Endothelial cell of umbilical vein (primary cell): Measurements from ENCODE around the gene NXN. TPM values are rescaled to one million over a fixed set of nuclear protein-coding genes. Genes with fewer than 3 reads are reported as not detected.

Source experiments
- BruUV-seq: library from RNA; stranded (reverse); fragments of 400-500 nt; replicated peaks from 2 replicates; lab custom pipeline; 2021; lab: Mats Ljungman, UMichigan
- CTCF ChIA-PET: fragments of 300-600, 350-600 bp; sonication (Branson Sonifier 250); formaldehyde crosslinking; loops from one replicate; lab custom pipeline; 2021; ENCODE audit warnings: antibody characterized with exemption, inconsistent platforms; lab: Charles Lee
- POLR2A ChIA-PET: fragments of 300-600, 350-600 bp; sonication (Branson Sonifier 250); formaldehyde crosslinking; loops from one replicate; lab custom pipeline; 2021; ENCODE audit warnings: antibody characterized with exemption, inconsistent platforms; lab: Charles Lee
- DNase-seq: peaks from one replicate; pipeline ENCODE4 v3.0.0-alpha.2; 2011; ENCODE audit warnings: low read depth, low spot score
- FAIRE-seq: peaks from 2 replicates; lab custom pipeline; 2011; peaks lifted over from hg19 to GRCh38; lab: Jason Lieb, UNC
- H2AFZ ChIP-seq: 2 replicates; pipeline ENCODE4 v1.6.0; 2012; ENCODE audit warnings: low read depth, low read length, control low read depth, inconsistent platforms
- H3K27ac ChIP-seq: 2 replicates; pipeline ENCODE4 v1.5.1; 2011; ENCODE audit warnings: low read depth, mild to moderate bottlenecking, control low read depth, low read length, moderate library complexity; ENCODE audit not compliant: insufficient read depth
- H3K27me3 ChIP-seq, 2 experiments: 2 replicates each; pipeline versions ENCODE4 v1.6.0 to v1.6.1; 2011; ENCODE audit warnings: low read length in 2 of 2, mixed read lengths in 1 of 2; ENCODE audit not compliant: control insufficient read depth in 2 of 2, insufficient read depth in 2 of 2
- H3K36me3 ChIP-seq, 2 experiments: 2 replicates in 1 of 2; 3 replicates in 1 of 2; pipeline ENCODE4 v1.5.1; 2011; ENCODE audit warnings: low read length in 2 of 2, mild to moderate bottlenecking in 1 of 2, moderate library complexity in 1 of 2; ENCODE audit not compliant: control insufficient read depth in 2 of 2, insufficient read depth in 2 of 2; ENCODE audit errors: extremely low read depth in 1 of 2
- H3K4me1 ChIP-seq: 3 replicates; pipeline ENCODE4 v1.5.1; 2011; ENCODE audit warnings: mild to moderate bottlenecking, low read length; ENCODE audit not compliant: control insufficient read depth, insufficient read depth; ENCODE audit errors: extremely low read depth
- H3K4me2 ChIP-seq: 2 replicates; pipeline ENCODE4 v1.6.1; 2011; ENCODE audit warnings: low read length, control low read depth, mixed read lengths; ENCODE audit not compliant: insufficient read depth
- H3K4me3 ChIP-seq, 3 experiments: fragments of 200-600 bp in 1 of 3; sonication (generic), shearing (Covaris generic) in 1 of 3; replicated peaks in 1 of 3; 2 replicates each; pipeline ENCODE4 v1.5.1; 2011 to 2016; ENCODE audit warnings: control low read depth in 3 of 3, low read length in 3 of 3, mild to moderate bottlenecking in 2 of 3, inconsistent platforms in 1 of 3, low read depth in 1 of 3, moderate library complexity in 1 of 3; ENCODE audit not compliant: insufficient read depth in 1 of 3
- H3K79me2 ChIP-seq: 2 replicates; pipeline ENCODE4 v1.6.0; 2012; ENCODE audit warnings: low read length, inconsistent platforms; ENCODE audit not compliant: control insufficient read depth, insufficient read depth
- H3K9ac ChIP-seq: replicated peaks from 2 replicates; pipeline ENCODE3; 2011; ENCODE audit warnings: low read length, control low read depth; ENCODE audit not compliant: insufficient read depth; ENCODE audit errors: extremely low read depth
- H3K9me1 ChIP-seq: replicated peaks from 3 replicates; pipeline ENCODE4 v1.6.0; 2011; ENCODE audit warnings: mild to moderate bottlenecking, low read length; ENCODE audit not compliant: control insufficient read depth, insufficient read depth; ENCODE audit errors: extremely low read depth
- H3K9me3 ChIP-seq: replicated peaks from 2 replicates; pipeline ENCODE4 v1.5.1; 2012; ENCODE audit warnings: low read length, inconsistent platforms; ENCODE audit not compliant: control insufficient read depth, insufficient read depth
- H4K20me1 ChIP-seq: replicated peaks from 2 replicates; pipeline ENCODE3; 2011; ENCODE audit warnings: mild to moderate bottlenecking, low read length; ENCODE audit not compliant: control insufficient read depth, insufficient read depth; ENCODE audit errors: extremely low read depth
- EZH2 ChIP-seq: IDR thresholded peaks from 2 replicates; pipeline ENCODE4 v1.6.1; 2012; ENCODE audit warnings: borderline replicate concordance, low read depth, mild to moderate bottlenecking, moderate library complexity, low read length, inconsistent platforms; ENCODE audit not compliant: severe bottlenecking
- FOS ChIP-seq: IDR thresholded peaks from 2 replicates; pipeline ENCODE4 v1.6.1; 2011; ENCODE audit warnings: mild to moderate bottlenecking, low read length, moderate library complexity, borderline replicate concordance; ENCODE audit not compliant: insufficient read depth
- GATA2 ChIP-seq: IDR thresholded peaks from 2 replicates; pipeline ENCODE4 v1.7.0; 2011; ENCODE audit warnings: low read depth, mild to moderate bottlenecking, moderate library complexity, mixed read lengths, low read length; ENCODE audit not compliant: insufficient read length, insufficient read depth
- JUN ChIP-seq: IDR thresholded peaks from 2 replicates; pipeline ENCODE4 v1.6.1; 2011; ENCODE audit warnings: borderline replicate concordance, low read depth; ENCODE audit not compliant: insufficient read length, insufficient read depth
- MYC ChIP-seq: IDR thresholded peaks from one replicate; pipeline ENCODE4 v1.6.1; 2011; ENCODE audit warnings: mild to moderate bottlenecking, low read depth, low read length
- POLR2A ChIP-seq: IDR thresholded peaks from 2 replicates; pipeline ENCODE4 v1.6.1; 2012; ENCODE audit warnings: low read depth, mild to moderate bottlenecking, control low read depth, low read length
- POLR2AphosphoS5 ChIP-seq: IDR thresholded peaks from 2 replicates; pipeline ENCODE4 v1.6.1; 2012; ENCODE audit warnings: low read depth, mild to moderate bottlenecking, control low read depth, low read length, moderate library complexity; ENCODE audit not compliant: insufficient read depth
- dilution Hi-C: fragments of 300-500 bp; cut with MboI; formaldehyde crosslinking; loops from one replicate; pipeline ENCODE4 v1.15.0; 2019; ENCODE audit warnings: low sequenced_read_pairs; ENCODE audit not compliant: extremely low pct_ligation_motif_present
- intact Hi-C: fragments of 100-400 bp; cut with micrococcal nuclease; formaldehyde crosslinking; loops from one replicate; pipeline ENCODE4 v1.10.0; 2022
- polyA plus RNA-seq, 4 experiments: library from polyadenylated mRNA; depleted of rRNA in 3 of 4; stranded (reverse) in 3 of 4; unstranded in 1 of 4; fragments of >200 nt; gene quantifications; 2 replicates each; pipeline versions ENCODE4 v1.2.1 to v1.2.3, GENCODE V29; 2011 to 2012; ENCODE audit warnings: missing spikeins in 1 of 4
- total RNA-seq: library from RNA; stranded (reverse); gene quantifications from 2 replicates; pipeline ENCODE4 v1.2.3, GENCODE V29; 2021
- TF ChIP-seq, protein P1 (sequence below): IDR thresholded peaks from 2 replicates; pipeline ENCODE4 v1.6.1; 2011; ENCODE audit not compliant: insufficient read depth, insufficient read length
- TF ChIP-seq, protein P2 (sequence below), 2 donors: IDR thresholded peaks; 1 replicate in 1 of 2; 2 replicates in 1 of 2; pipeline ENCODE4 v1.5.1; 2011; ENCODE audit warnings: low read length in 2 of 2, mild to moderate bottlenecking in 2 of 2, moderate library complexity in 2 of 2, control low read depth in 1 of 2, inconsistent platforms in 1 of 2, low read depth in 1 of 2; ENCODE audit not compliant: insufficient read depth in 1 of 2; ENCODE audit errors: extremely low read depth in 1 of 2

The NXN gene
- total and polyA plus RNA-seq, 2 donors (not counting 3 experiments of a cell fraction or from before 2014, with no cell fraction given), result 69.5 to 77.3 TPM

DNA sequence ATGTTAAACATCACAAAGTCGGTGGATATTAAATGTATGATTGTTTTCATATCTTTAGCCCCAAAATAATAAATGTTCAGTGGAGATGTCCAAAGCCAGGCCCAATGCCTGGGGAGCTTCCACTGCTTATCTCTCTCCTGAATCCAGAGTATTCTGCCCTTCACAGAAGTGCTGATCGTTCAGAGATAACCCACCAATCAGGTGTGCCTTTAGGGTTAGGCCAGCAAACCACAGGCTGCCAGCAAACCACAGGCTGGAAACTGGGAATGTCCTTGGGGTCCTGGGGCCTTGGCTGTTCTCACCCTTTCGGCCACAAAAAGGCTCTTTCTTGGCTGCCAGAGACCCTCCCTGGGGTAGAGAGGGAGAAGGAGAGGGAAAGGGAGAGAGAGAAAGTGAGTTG, 33.9 kb downstream of the NXN start:
- Histone ChIP-seq H3K9ac (no peak overlapping the region), H3K36me3 (no peaks in the 10 kb centered on the region), H3K9me3 (no peaks in the 10 kb centered on the region), H3K27me3 (no peaks in the 10 kb centered on the region), H3K4me3 (no peak overlapping the region), H3K4me2 (no peak overlapping the region), H3K4me1 (no peaks in the 10 kb centered on the region), H4K20me1 (no peaks in the 10 kb centered on the region), H2AFZ (no peak overlapping the region), H3K27ac (no peak overlapping the region), H3K9me1 (no peaks in the 10 kb centered on the region), H3K79me2 (no peaks in the 10 kb centered on the region)
- POLR2A ChIA-PET, result no interaction called here
- TF ChIP-seq EZH2 (no peak), POLR2A (no peak), GATA2 (no peak), FOS (no peak), POLR2AphosphoS5 (no peak), JUN (no peak), MYC (no peak)
- TF ChIP-seq, protein P1, sequence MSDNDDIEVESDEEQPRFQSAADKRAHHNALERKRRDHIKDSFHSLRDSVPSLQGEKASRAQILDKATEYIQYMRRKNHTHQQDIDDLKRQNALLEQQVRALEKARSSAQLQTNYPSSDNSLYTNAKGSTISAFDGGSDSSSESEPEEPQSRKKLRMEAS, result no peak
- TF ChIP-seq, protein P2, sequence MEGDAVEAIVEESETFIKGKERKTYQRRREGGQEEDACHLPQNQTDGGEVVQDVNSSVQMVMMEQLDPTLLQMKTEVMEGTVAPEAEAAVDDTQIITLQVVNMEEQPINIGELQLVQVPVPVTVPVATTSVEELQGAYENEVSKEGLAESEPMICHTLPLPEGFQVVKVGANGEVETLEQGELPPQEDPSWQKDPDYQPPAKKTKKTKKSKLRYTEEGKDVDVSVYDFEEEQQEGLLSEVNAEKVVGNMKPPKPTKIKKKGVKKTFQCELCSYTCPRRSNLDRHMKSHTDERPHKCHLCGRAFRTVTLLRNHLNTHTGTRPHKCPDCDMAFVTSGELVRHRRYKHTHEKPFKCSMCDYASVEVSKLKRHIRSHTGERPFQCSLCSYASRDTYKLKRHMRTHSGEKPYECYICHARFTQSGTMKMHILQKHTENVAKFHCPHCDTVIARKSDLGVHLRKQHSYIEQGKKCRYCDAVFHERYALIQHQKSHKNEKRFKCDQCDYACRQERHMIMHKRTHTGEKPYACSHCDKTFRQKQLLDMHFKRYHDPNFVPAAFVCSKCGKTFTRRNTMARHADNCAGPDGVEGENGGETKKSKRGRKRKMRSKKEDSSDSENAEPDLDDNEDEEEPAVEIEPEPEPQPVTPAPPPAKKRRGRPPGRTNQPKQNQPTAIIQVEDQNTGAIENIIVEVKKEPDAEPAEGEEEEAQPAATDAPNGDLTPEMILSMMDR (IDR thresholded peaks at IDR 0.05; ENCODE audit: extremely low read depth in 1 of 2, insufficient read depth in 1 of 2, low read depth in 1 of 2, low read length in 2 of 2), result no peak
- intact Hi-C loops (no loop called here), dilution Hi-C loops (no loop called here)
- no TSS peak for BruUV-seq
- FAIRE-seq (no peak), DNase-seq (no peak)
- CTCF ChIA-PET, result no interaction called here
